H9 (cell line): ENCODE data around the gene SLC13A4. TPM values are rescaled to one million over a fixed set of nuclear protein-coding genes. Genes with fewer than 3 reads are reported as not detected.
"Not testable (repeated sequence)": the region's sequence is repeated elsewhere in the genome, so short reads cannot be mapped to it uniquely, and the experiment has no call there.

ENCODE experiments used
- DNase-seq: peaks from one replicate; pipeline ENCODE4 v3.0.0-alpha.2; 2017
- H2AFZ ChIP-seq: one replicate; pipeline ENCODE4 v1.6.1; 2013; ENCODE audit warnings: mild to moderate bottlenecking, low read length, control low read depth, moderate library complexity
- H2AK5ac ChIP-seq: 2 replicates; pipeline ENCODE4 v1.6.1; 2013; ENCODE audit warnings: low read length, control low read depth, mixed read lengths; ENCODE audit not compliant: insufficient read length
- H2BK120ac ChIP-seq: one replicate; pipeline ENCODE4 v1.6.1; 2013; ENCODE audit warnings: low read depth, mild to moderate bottlenecking, low read length, control low read depth, inconsistent platforms; ENCODE audit not compliant: poor library complexity, severe bottlenecking
- H2BK12ac ChIP-seq: 2 replicates; pipeline ENCODE4 v1.6.1; 2013; ENCODE audit warnings: low read length, control low read depth, mixed read lengths, low read depth; ENCODE audit not compliant: insufficient read length
- H2BK15ac ChIP-seq: 2 replicates; pipeline ENCODE4 v1.6.1; 2013; ENCODE audit warnings: low read depth, low read length, control low read depth
- H2BK20ac ChIP-seq: one replicate; pipeline ENCODE4 v1.6.1; 2013; ENCODE audit warnings: low read depth, mild to moderate bottlenecking, low read length, control low read depth, inconsistent platforms; ENCODE audit not compliant: poor library complexity, severe bottlenecking
- H2BK5ac ChIP-seq: 2 replicates; pipeline ENCODE4 v1.6.1; 2013; ENCODE audit warnings: low read length, control low read depth, mixed read lengths; ENCODE audit not compliant: insufficient read length
- H3K14ac ChIP-seq: 2 replicates; pipeline ENCODE4 v1.6.1; 2013; ENCODE audit warnings: low read length, control low read depth; ENCODE audit not compliant: insufficient read depth
- H3K18ac ChIP-seq: 2 replicates; pipeline ENCODE4 v1.6.1; 2013; ENCODE audit warnings: low read depth, mild to moderate bottlenecking, mixed read lengths, low read length, control low read depth; ENCODE audit not compliant: insufficient read length
- H3K23ac ChIP-seq: 2 replicates; pipeline ENCODE4 v1.6.1; 2013; ENCODE audit warnings: low read length, control low read depth, mixed read lengths, low read depth; ENCODE audit not compliant: insufficient read length
- H3K23me2 ChIP-seq: 2 replicates; pipeline ENCODE4 v1.6.1; 2013; ENCODE audit warnings: low read depth, mild to moderate bottlenecking, mixed read lengths, low read length, control low read depth; ENCODE audit not compliant: insufficient read length, poor library complexity, severe bottlenecking
- H3K27ac ChIP-seq: 2 replicates; pipeline ENCODE4 v1.5.1; 2013; ENCODE audit warnings: low read length, control low read depth, mixed read lengths, low read depth; ENCODE audit not compliant: insufficient read length
- H3K27me3 ChIP-seq: 2 replicates; pipeline ENCODE4 v1.6.1; 2013; ENCODE audit warnings: low read length, control low read depth, inconsistent platforms; ENCODE audit not compliant: insufficient read depth
- H3K4ac ChIP-seq: 2 replicates; pipeline ENCODE4 v1.6.1; 2013; ENCODE audit warnings: low read depth, mild to moderate bottlenecking, control low read depth, inconsistent platforms, low read length, moderate library complexity
- H3K4me1 ChIP-seq: 2 replicates; pipeline ENCODE4 v1.6.1; 2013; ENCODE audit warnings: low read length, control low read depth, inconsistent platforms; ENCODE audit not compliant: insufficient read depth
- H3K4me2 ChIP-seq: 2 replicates; pipeline ENCODE4 v1.6.1; 2013; ENCODE audit warnings: low read length, control low read depth, mixed read lengths; ENCODE audit not compliant: insufficient read length, insufficient read depth
- H3K56ac ChIP-seq: 2 replicates; pipeline ENCODE4 v1.6.1; 2013; ENCODE audit warnings: low read depth, mild to moderate bottlenecking, mixed read lengths, low read length, control low read depth; ENCODE audit not compliant: insufficient read length
- H3K79me1 ChIP-seq: 2 replicates; pipeline ENCODE4 v1.6.1; 2013; ENCODE audit warnings: low read depth, mild to moderate bottlenecking, moderate library complexity, low read length, control low read depth, inconsistent platforms; ENCODE audit not compliant: insufficient read depth, poor library complexity, severe bottlenecking
- H3K79me2 ChIP-seq: 2 replicates; pipeline ENCODE4 v1.6.1; 2013; ENCODE audit warnings: low read length, control low read depth, inconsistent platforms; ENCODE audit not compliant: insufficient read depth
- H3K9ac ChIP-seq: 2 replicates; pipeline ENCODE4 v1.6.1; 2013; ENCODE audit warnings: low read length, control low read depth, mixed read lengths; ENCODE audit not compliant: insufficient read length; ENCODE audit errors: extremely low read depth
- H3K9me3 ChIP-seq: one replicate; pipeline ENCODE4 v1.6.1; 2013; ENCODE audit warnings: low read depth, low read length, inconsistent platforms; ENCODE audit not compliant: control insufficient read depth
- H3T11ph ChIP-seq: one replicate; pipeline ENCODE4 v1.6.1; 2013; ENCODE audit warnings: mild to moderate bottlenecking, low read length, control low read depth, inconsistent platforms
- H4K20me1 ChIP-seq: one replicate; pipeline ENCODE4 v1.6.1; 2013; ENCODE audit not compliant: control insufficient read depth, insufficient read length, insufficient read depth
- H4K5ac ChIP-seq: 2 replicates; pipeline ENCODE4 v1.6.1; 2013; ENCODE audit warnings: low read depth, mild to moderate bottlenecking, mixed read lengths, low read length, control low read depth; ENCODE audit not compliant: insufficient read length
- H4K8ac ChIP-seq: replicated peaks from 2 replicates; pipeline ENCODE4 v1.6.1; 2013; ENCODE audit warnings: low read length, control low read depth, mixed read lengths, low read depth; ENCODE audit not compliant: insufficient read length
- H4K91ac ChIP-seq: 2 replicates; pipeline ENCODE4 v1.6.1; 2013; ENCODE audit warnings: low read depth, mild to moderate bottlenecking, moderate library complexity, mixed read lengths, low read length, control low read depth; ENCODE audit not compliant: insufficient read length
- H3K27ac Mint-ChIP-seq, 3 experiments: 2 replicates in 2 of 3; 3 replicates in 1 of 3; pipeline ENCODE4 v1.8.0; 2020 to 2021; ENCODE audit warnings: mixed read lengths in 3 of 3, mild to moderate bottlenecking in 1 of 3, moderate library complexity in 1 of 3
- H3K27me3 Mint-ChIP-seq: 2 replicates; pipeline ENCODE4 v1.8.0; 2021; ENCODE audit warnings: low read depth, mild to moderate bottlenecking, moderate library complexity, mixed read lengths
- H3K36me3 Mint-ChIP-seq, 3 experiments: 2 replicates in 2 of 3; 3 replicates in 1 of 3; pipeline ENCODE4 v1.8.0; 2020 to 2021; ENCODE audit warnings: low read depth in 3 of 3, mixed read lengths in 3 of 3; ENCODE audit not compliant: insufficient read depth in 1 of 3
- H3K4me1 Mint-ChIP-seq, 2 experiments: 2 replicates each; pipeline ENCODE4 v1.8.0; 2020; ENCODE audit warnings: mixed read lengths in 2 of 2
- H3K4me3 Mint-ChIP-seq, 2 experiments: 2 replicates in 1 of 2; 3 replicates in 1 of 2; pipeline ENCODE4 v1.8.0; 2020 to 2021; ENCODE audit warnings: mild to moderate bottlenecking in 2 of 2, mixed read lengths in 2 of 2, moderate library complexity in 1 of 2
- H3K9me3 Mint-ChIP-seq, 2 experiments: 2 replicates in 1 of 2; 3 replicates in 1 of 2; pipeline ENCODE4 v1.8.0; 2020; ENCODE audit warnings: mild to moderate bottlenecking in 2 of 2, mixed read lengths in 2 of 2, moderate library complexity in 1 of 2
- WGBS: extraction: QIAGEN DNeasy Blood & Tissue Kit; methylation state at CpG from one replicate; pipeline ENCODE4 v1.1.7; 2013; ENCODE audit warnings: missing lambda C conversion rate, low lambda C conversion rate, mixed read lengths; ENCODE audit not compliant: insufficient read length; ENCODE audit errors: extremely low coverage; 5-methylcytosine and 5-hydroxymethylcytosine counted together
- total RNA-seq: library from RNA; stranded (reverse); gene quantifications from 2 replicates; pipeline ENCODE4 v1.2.1, GENCODE V29; 2021
- TF ChIP-seq, protein P1 (sequence below): fragments of 200-600 bp; sonication (generic); conservative IDR thresholded peaks from 3 replicates; pipeline ENCODE4 v1.8.0; 2021; ENCODE audit warnings: antibody characterized with exemption, mild to moderate bottlenecking

Gene SLC13A4
- total RNA-seq, 1 experiment from 2014 or later: 3.5 TPM

DNA sequence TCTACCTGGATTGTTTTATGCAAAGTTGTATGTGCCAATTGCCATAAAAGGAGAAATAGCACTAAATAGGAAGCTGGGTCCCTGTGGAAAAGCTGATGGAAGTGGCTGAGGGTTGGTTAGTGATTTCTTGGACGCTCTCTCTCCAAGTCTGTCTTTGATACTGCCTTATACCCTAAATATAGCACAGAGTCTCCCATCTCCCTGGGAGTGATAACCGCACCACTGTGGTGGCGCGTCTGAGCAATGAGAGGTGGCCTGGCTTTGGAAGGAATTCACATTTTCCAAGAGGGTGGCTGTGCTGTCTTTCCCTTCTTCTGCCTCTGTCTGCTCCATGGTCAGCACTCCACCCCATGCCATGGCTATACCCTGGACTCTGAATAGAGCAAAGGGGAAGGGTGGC lies 34.4 kb downstream of the SLC13A4 start:
- Mint-ChIP-seq H3K9me3 (no peaks in the 10 kb centered on the region), H3K4me3 (no peak overlapping the region), H3K27ac (no peak overlapping the region), H3K4me1 (peaks cover 8 to 9% of the 10 kb centered on the region in 2 experiments), H3K36me3 (peaks cover 0 to 11% (median 5%) of the 10 kb centered on the region in 3 experiments; a peak in 3 of 7 replicates), H3K27me3 (no peaks in the 10 kb centered on the region)
- Histone ChIP-seq H3K18ac (no peak overlapping the region), H4K91ac (no peak overlapping the region), H3K4me1 (no peaks in the 10 kb centered on the region), H2BK15ac (no peak overlapping the region), H3K14ac (no peak overlapping the region; the same call in 1 of the 2 replicates), H2AK5ac (no peak overlapping the region), H3K4me2 (no peak overlapping the region), H2AFZ (no peak overlapping the region), H4K8ac (no peak overlapping the region), H3K56ac (no peak overlapping the region), H3K27me3 (no peaks in the 10 kb centered on the region), H3K4ac (no peak overlapping the region), H4K5ac (no peak overlapping the region), H2BK120ac (no peak overlapping the region), H3T11ph (no peak overlapping the region), H3K9ac (no peak overlapping the region), H3K79me2 (no peaks in the 10 kb centered on the region), H3K9me3 (no peaks in the 10 kb centered on the region), H3K79me1 (no peaks in the 10 kb centered on the region), H3K23me2 (no peaks in the 10 kb centered on the region), H2BK5ac (no peak overlapping the region), H3K23ac (no peak overlapping the region), H2BK12ac (no peak overlapping the region), H2BK20ac (no peak overlapping the region), H3K27ac (no peak overlapping the region), H4K20me1 (no peaks in the 10 kb centered on the region)
- TF ChIP-seq, protein P1, sequence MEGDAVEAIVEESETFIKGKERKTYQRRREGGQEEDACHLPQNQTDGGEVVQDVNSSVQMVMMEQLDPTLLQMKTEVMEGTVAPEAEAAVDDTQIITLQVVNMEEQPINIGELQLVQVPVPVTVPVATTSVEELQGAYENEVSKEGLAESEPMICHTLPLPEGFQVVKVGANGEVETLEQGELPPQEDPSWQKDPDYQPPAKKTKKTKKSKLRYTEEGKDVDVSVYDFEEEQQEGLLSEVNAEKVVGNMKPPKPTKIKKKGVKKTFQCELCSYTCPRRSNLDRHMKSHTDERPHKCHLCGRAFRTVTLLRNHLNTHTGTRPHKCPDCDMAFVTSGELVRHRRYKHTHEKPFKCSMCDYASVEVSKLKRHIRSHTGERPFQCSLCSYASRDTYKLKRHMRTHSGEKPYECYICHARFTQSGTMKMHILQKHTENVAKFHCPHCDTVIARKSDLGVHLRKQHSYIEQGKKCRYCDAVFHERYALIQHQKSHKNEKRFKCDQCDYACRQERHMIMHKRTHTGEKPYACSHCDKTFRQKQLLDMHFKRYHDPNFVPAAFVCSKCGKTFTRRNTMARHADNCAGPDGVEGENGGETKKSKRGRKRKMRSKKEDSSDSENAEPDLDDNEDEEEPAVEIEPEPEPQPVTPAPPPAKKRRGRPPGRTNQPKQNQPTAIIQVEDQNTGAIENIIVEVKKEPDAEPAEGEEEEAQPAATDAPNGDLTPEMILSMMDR: no peak
- no CpG with 5 or more reads among the region's 4 CpGs for WGBS
- no peak for DNase-seq

DNA sequence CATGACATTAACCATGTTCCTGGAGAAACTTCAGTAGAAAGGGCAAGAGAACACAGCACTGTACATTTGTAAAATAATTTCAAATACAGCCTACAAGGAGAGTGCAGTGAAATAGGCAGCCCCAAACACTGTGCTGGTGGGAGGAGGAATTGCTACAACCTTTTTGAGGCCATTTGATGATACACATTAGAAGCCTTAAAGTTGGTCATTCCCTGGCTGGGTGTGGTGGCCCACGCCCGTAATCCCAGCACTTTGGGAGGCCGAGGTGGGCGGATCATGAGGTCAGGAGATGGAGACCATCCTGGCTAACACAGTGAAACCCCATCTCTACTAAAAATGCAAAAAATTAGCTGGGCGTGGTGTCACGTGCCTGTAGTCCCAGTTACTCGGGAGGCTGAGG lies 35.4 kb downstream of the SLC13A4 start:
- H2AK5ac ChIP-seq, H3K4me2 ChIP-seq, H3K23ac ChIP-seq, H3K27me3 Mint-ChIP-seq, H3K23me2 ChIP-seq, H4K91ac ChIP-seq, H3K27ac Mint-ChIP-seq, H4K5ac ChIP-seq, H3T11ph ChIP-seq, H2BK120ac ChIP-seq, H3K79me2 ChIP-seq, H3K9me3 Mint-ChIP-seq, H3K56ac ChIP-seq, H3K18ac ChIP-seq, H3K4me1 ChIP-seq, H3K14ac ChIP-seq, H3K9me3 ChIP-seq, H3K4ac ChIP-seq, H3K27ac ChIP-seq, DNase-seq, H3K4me3 Mint-ChIP-seq, H2BK12ac ChIP-seq, H2BK5ac ChIP-seq, H3K79me1 ChIP-seq, H3K9ac ChIP-seq, H2AFZ ChIP-seq, H4K20me1 ChIP-seq, H3K27me3 ChIP-seq, H4K8ac ChIP-seq, H2BK20ac ChIP-seq, H3K4me1 Mint-ChIP-seq, H2BK15ac ChIP-seq: not testable (repeated sequence)
- whole genome bisulfite sequencing: no CpG with 5 or more reads among the region's 7 CpGs
- H3K36me3 Mint-ChIP-seq: peaks cover 0 to 11% (median 5%) of the 10 kb centered on the region in 3 experiments; a peak in 3 of 7 replicates
